HG02763 (cell line): ENCODE data around the gene DMAC2L.
"Not testable (repeated sequence)": the region's sequence is repeated elsewhere in the genome, so short reads cannot be mapped to it uniquely, and the experiment has no call there.

Source experiments
- ATAC-seq: cut with Tn5 transposase; IDR thresholded peaks from one replicate; pipeline ENCODE4 v1.9.1; 2021; ENCODE audit warnings: mild to moderate bottlenecking, moderate library complexity; ENCODE audit not compliant: unreplicated experiment

The DMAC2L gene

GRCh38 chr14:50311972-50312733 is at the start of gene DMAC2L, which contains the start of gene L2HGDH:
DMAC2L (plus strand) TSS chr14:50312324; CDS start chr14:50321488, 9,164 bp downstream.
L2HGDH (minus strand) TSS chr14:50312229; CDS start chr14:50312150, 79 bp downstream.
- ATAC-seq = peak; percentile 95

GRCh38 chr14:50262865-50263264 is 49.3 kb upstream of the DMAC2L start:
- ATAC-seq = no peak

GRCh38 chr14:50263321-50263720 is 48.8 kb upstream of the DMAC2L start:
- ATAC-seq = no peak

GRCh38 chr14:50265029-50265428 is 47.1 kb upstream of the DMAC2L start:
- no peak for ATAC-seq

GRCh38 chr14:50270932-50271331 is 41.2 kb upstream of the DMAC2L start:
- ATAC-seq = no peak

GRCh38 chr14:50272498-50272897 is 39.6 kb upstream of the DMAC2L start:
- ATAC-seq = no peak

GRCh38 chr14:50285861-50286260 is 26.3 kb upstream of the DMAC2L start:
- no peak for ATAC-seq

GRCh38 chr14:50288146-50288545 is 24.0 kb upstream of the DMAC2L start:
- no peak for ATAC-seq

GRCh38 chr14:50290306-50290705 is 21.8 kb upstream of the DMAC2L start:
- ATAC-seq = no peak

- ATAC-seq = no peak
Observed at GRCh38 chr14:50299585-50299984, 12.5 kb upstream of the DMAC2L start.

- no peak for ATAC-seq
Observed at GRCh38 chr14:50301914-50302313, 10.2 kb upstream of the DMAC2L start.

- ATAC-seq = no peak
Observed at GRCh38 chr14:50303744-50304471, 8.2 kb upstream of the DMAC2L start.

GRCh38 chr14:50308363-50308915 is 3.7 kb upstream of the DMAC2L start:
- no peak for ATAC-seq

GRCh38 chr14:50310445-50310844 is 1.7 kb upstream of the DMAC2L start:
- no peak for ATAC-seq

- ATAC-seq = no peak
Observed at GRCh38 chr14:50311337-50311971, 670 bp upstream of the DMAC2L start.

GRCh38 chr14:50312734-50313054 is 570 bp downstream of the DMAC2L start:
- ATAC-seq = peak; percentile 22

- ATAC-seq = not testable (repeated sequence)
Observed at GRCh38 chr14:50314098-50314497, 2.0 kb downstream of the DMAC2L start.

GRCh38 chr14:50318031-50318626 is 6.0 kb downstream of the DMAC2L start:
- no peak for ATAC-seq

GRCh38 chr14:50319293-50319692 is 7.2 kb downstream of the DMAC2L start:
- ATAC-seq = no peak

GRCh38 chr14:50319721-50320120 is 7.6 kb downstream of the DMAC2L start:
- no peak for ATAC-seq

GRCh38 chr14:50320283-50320682 is 8.2 kb downstream of the DMAC2L start:
- peak; percentile 38 for ATAC-seq
